GM19035 (cell line): ENCODE results near the gene ST6GALNAC6.
"Not testable (repeated sequence)": the region's sequence is repeated elsewhere in the genome, so short reads cannot be mapped to it uniquely, and the experiment has no call there.

Source experiments
- ATAC-seq: cut with Tn5 transposase; IDR thresholded peaks from one replicate; pipeline ENCODE4 v1.9.1; 2021; ENCODE audit not compliant: unreplicated experiment

The ST6GALNAC6 gene

GRCh38 chr9:127897193-127897692, 2.2 kb downstream of the ST6GALNAC6 start:
- no peak for ATAC-seq

- ATAC-seq = no peak
Observed at GRCh38 chr9:127896395-127897192, 2.8 kb downstream of the ST6GALNAC6 start.

GRCh38 chr9:127895811-127896210, 3.6 kb downstream of the ST6GALNAC6 start:
- ATAC-seq = no peak

- no peak for ATAC-seq
Observed at GRCh38 chr9:127893392-127893791, 6.0 kb downstream of the ST6GALNAC6 start.

GRCh38 chr9:127892831-127893230, 6.6 kb downstream of the ST6GALNAC6 start:
- no peak for ATAC-seq

- ATAC-seq = no peak
Observed at GRCh38 chr9:127890053-127890452, 9.3 kb downstream of the ST6GALNAC6 start.

- ATAC-seq = no peak
Observed at GRCh38 chr9:127887792-127888191, 11.6 kb downstream of the ST6GALNAC6 start.

- ATAC-seq = no peak
Observed at GRCh38 chr9:127886401-127886972, 12.9 kb downstream of the ST6GALNAC6 start.

GRCh38 chr9:127885508-127886281, 13.7 kb downstream of the ST6GALNAC6 start:
- no peak for ATAC-seq

- no peak for ATAC-seq
Observed at GRCh38 chr9:127884976-127885490, 14.4 kb downstream of the ST6GALNAC6 start.

- ATAC-seq = no peak
Observed at GRCh38 chr9:127884427-127884911, 14.9 kb downstream of the ST6GALNAC6 start.

- ATAC-seq = no peak
Observed at GRCh38 chr9:127883959-127884358, 15.4 kb downstream of the ST6GALNAC6 start.

- not testable (repeated sequence) for ATAC-seq
Observed at GRCh38 chr9:127881715-127882114, 17.7 kb downstream of the ST6GALNAC6 start.

- no peak for ATAC-seq
Observed at GRCh38 chr9:127880143-127880542, 19.3 kb downstream of the ST6GALNAC6 start.

- ATAC-seq = no peak
Observed at GRCh38 chr9:127878652-127879390, 20.6 kb downstream of the ST6GALNAC6 start.

GRCh38 chr9:127878001-127878651, 21.3 kb downstream of the ST6GALNAC6 start:
- ATAC-seq = no peak

- ATAC-seq = no peak
Observed at GRCh38 chr9:127877566-127877998, 21.8 kb downstream of the ST6GALNAC6 start, which contains the start of gene AK1. Gene AK1 (minus strand): TSS chr9:127877675. CDS start chr9:127874617, 3,058 bp downstream.

GRCh38 chr9:127876764-127877562, 22.4 kb downstream of the ST6GALNAC6 start:
- ATAC-seq = no peak
